HL-60 (cell line): Measurements from ENCODE around the gene PAK4.
"Not testable (repeated sequence)": the region's sequence is repeated elsewhere in the genome, so short reads cannot be mapped to it uniquely, and the experiment has no call there.

Experiments used
- DNase-seq, 2 experiments: peaks; one replicate each; pipeline ENCODE4 v3.0.0-alpha.2; 2010 to 2020; ENCODE audit warnings: low read depth in 1 of 2, low spot score in 1 of 2
- H3K27ac ChIP-seq: fragments of 250-450 bp; sonication (Bioruptor Pico); replicated peaks from 2 replicates; pipeline ENCODE4 v1.5.1; 2020; ENCODE audit warnings: mild to moderate bottlenecking, moderate library complexity
- H3K27me3 ChIP-seq: fragments of 250-450 bp; sonication (Bioruptor Pico); 2 replicates; pipeline ENCODE4 v1.5.1; 2021; ENCODE audit warnings: mild to moderate bottlenecking, moderate library complexity; ENCODE audit not compliant: insufficient read depth, poor library complexity, severe bottlenecking
- H3K4me3 ChIP-seq: replicated peaks from 2 replicates; pipeline ENCODE4 v1.5.1; 2011; ENCODE audit warnings: mild to moderate bottlenecking, control low read depth, low read length; ENCODE audit not compliant: insufficient read depth
- CTCF ChIP-seq: IDR thresholded peaks from one replicate; pipeline ENCODE4 v1.5.1; 2011; ENCODE audit warnings: low read length, control low read depth, inconsistent platforms; ENCODE audit not compliant: insufficient read depth
- GABPA ChIP-seq: IDR thresholded peaks from 2 replicates; pipeline ENCODE4 v1.6.1; 2012; ENCODE audit warnings: low read depth
- POLR2AphosphoS5 ChIP-seq: IDR thresholded peaks from 2 replicates; pipeline ENCODE4 v1.6.1; 2012; ENCODE audit warnings: low read depth
- REST ChIP-seq: IDR thresholded peaks from 2 replicates; pipeline ENCODE4 v1.6.1; 2012; ENCODE audit warnings: low read depth; ENCODE audit not compliant: insufficient replicate concordance
- SPI1 ChIP-seq: IDR thresholded peaks from 2 replicates; pipeline ENCODE4 v1.6.1; 2012; ENCODE audit warnings: low read depth, mild to moderate bottlenecking, borderline replicate concordance

The PAK4 gene

GRCh38 chr19:39217094-39217493 is 91.5 kb downstream of the PAK4 start:
- no peak for DNase-seq
- TF ChIP-seq POLR2AphosphoS5 = no peak
- no peak for TF ChIP-seq GABPA
- TF ChIP-seq CTCF = no peak
- TF ChIP-seq REST = no peak
- TF ChIP-seq SPI1 = no peak
- no peak overlapping the region for H3K4me3 ChIP-seq
- no peak overlapping the region for H3K27ac ChIP-seq
- no peaks in the 10 kb centered on the region for H3K27me3 ChIP-seq

- DNase-seq = no peak
- Histone ChIP-seq H3K27me3 (no peaks in the 10 kb centered on the region), H3K27ac (no peak overlapping the region), H3K4me3 (no peak overlapping the region)
- TF ChIP-seq REST (no peak), GABPA (no peak), SPI1 (no peak)
These were observed 92.8 kb downstream of the PAK4 start for GRCh38 chr19:39218230-39219007.

- DNase-seq, H3K4me3 ChIP-seq, H3K27ac ChIP-seq, H3K27me3 ChIP-seq: not testable (repeated sequence)
These were observed 93.5 kb downstream of the PAK4 start for GRCh38 chr19:39219108-39219507.

- no peak overlapping the region for H3K27ac ChIP-seq
- no peak for TF ChIP-seq SPI1
- TF ChIP-seq REST = peak; percentile 95
- no peak overlapping the region for H3K4me3 ChIP-seq
- no peak for DNase-seq
- H3K27me3 ChIP-seq = no peaks in the 10 kb centered on the region
These were observed 98.2 kb downstream of the PAK4 start for GRCh38 chr19:39223703-39224279.
